ENCODE data around the gene CSTPP1. TPM values are rescaled to one million over a fixed set of nuclear protein-coding genes. Genes with fewer than 3 reads are reported as not detected.

The CSTPP1 gene
- total RNA-seq, 1 experiment from 2014 or later, result 11.3 TPM

DNA sequence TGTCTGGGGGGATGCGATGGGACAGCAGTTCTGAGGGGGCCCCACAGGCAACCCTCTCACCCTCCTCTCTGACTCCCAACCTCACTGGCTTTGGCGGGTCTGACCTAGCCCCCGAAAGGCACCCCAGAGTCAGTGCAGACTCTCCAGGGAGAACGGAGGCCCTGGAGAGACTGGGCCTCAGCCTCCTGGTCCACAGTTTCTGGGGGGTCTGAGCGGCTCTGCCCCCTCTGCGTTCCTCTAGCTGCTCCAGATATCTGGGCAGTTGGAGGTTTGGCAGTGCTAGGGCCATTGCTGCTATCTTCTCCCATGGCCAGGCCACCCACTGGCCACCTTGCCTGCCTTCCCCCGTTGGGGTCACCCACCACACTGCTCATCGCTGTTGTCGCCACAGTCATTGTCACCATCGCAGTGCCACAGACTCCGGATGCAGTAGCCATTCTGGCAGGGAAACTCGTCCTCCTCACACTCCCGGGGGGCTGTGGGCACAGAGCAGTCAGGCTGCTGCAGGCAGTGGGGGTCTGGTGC is 37.0 kb upstream of the CSTPP1 start:
- Histone ChIP-seq H3K4me1 (replicated peaks) (no peaks in the 10 kb centered on the region), H3K4me3 (no peak overlapping the region), H3K36me3 (no peaks in the 10 kb centered on the region), H3K27ac (no peak overlapping the region), H3K9me3 (replicated peaks) (no peaks in the 10 kb centered on the region), H3K27me3 (replicated peaks) (no peaks in the 10 kb centered on the region)
- DNase-seq (ENCODE audit: low read depth in 1 of 2, low spot score in 2 of 2), result no peak

DNA sequence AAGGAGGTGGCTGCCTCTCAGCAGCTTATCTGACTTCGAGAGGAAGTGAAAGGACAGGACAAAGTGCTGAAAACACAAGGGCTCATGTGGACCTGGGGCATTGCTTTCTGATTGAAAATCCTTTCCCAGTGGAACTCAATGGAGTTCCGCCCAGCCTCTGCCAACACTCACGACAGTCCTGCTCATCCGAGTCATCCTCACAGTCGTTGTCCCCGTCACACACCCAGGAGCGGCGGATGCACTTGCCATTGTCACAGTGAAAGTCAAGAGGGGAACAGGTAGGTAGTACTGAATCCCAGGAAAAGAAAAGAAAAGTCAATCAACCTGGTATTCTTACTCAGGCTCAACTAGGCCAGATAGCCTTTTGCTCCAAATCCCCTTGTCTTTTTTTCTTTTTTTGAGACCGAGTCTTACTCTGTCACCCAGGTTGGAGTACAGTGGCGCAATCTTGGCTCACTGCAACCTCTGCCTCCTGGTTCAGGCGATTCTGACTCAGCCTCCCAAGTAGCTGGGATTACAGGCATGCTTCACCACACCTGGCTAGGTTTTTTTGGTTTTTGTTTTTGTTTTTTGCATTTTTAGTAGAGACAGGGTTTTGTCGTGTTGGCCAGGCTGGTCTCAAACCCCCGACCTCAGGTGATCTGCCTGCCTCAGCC is 36.3 kb upstream of the CSTPP1 start:
- Histone ChIP-seq H3K36me3 (no peaks in the 10 kb centered on the region), H3K9me3 (replicated peaks) (no peaks in the 10 kb centered on the region), H3K27ac (no peak overlapping the region), H3K4me1 (replicated peaks) (no peaks in the 10 kb centered on the region), H3K4me3 (no peak overlapping the region), H3K27me3 (replicated peaks) (no peaks in the 10 kb centered on the region)
- DNase-seq (ENCODE audit: low read depth in 1 of 2, low spot score in 2 of 2), result no peak

DNA sequence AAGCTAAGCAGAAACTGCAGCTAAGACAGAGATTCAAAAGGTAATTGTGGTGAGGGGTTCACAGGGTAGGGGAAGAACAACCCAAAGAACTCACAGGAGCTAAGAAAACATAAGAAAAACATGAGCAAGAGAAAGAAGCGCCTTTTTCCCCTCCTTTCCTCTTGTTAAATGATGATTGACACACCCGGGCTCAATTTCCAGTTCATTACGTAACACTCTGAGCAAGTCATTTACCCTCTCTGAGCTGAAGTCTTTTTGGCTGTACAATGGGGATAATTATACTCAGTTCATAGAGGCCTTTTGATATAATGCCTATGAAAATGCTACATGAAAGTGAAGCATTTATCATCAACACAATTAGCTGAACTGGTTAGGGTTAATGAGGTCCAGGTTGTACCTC is 35.4 kb upstream of the CSTPP1 start:
- peaks cover 5% of the 10 kb centered on the region for H3K4me1 ChIP-seq (replicated peaks)
- no peak for DNase-seq (ENCODE audit: low read depth in 1 of 2, low spot score in 2 of 2)
- H3K9me3 ChIP-seq (replicated peaks), result no peaks in the 10 kb centered on the region
- H3K36me3 ChIP-seq, result no peaks in the 10 kb centered on the region
- no peak overlapping the region for H3K4me3 ChIP-seq
- H3K27me3 ChIP-seq (replicated peaks), result no peaks in the 10 kb centered on the region
- H3K27ac ChIP-seq, result no peak overlapping the region

DNA sequence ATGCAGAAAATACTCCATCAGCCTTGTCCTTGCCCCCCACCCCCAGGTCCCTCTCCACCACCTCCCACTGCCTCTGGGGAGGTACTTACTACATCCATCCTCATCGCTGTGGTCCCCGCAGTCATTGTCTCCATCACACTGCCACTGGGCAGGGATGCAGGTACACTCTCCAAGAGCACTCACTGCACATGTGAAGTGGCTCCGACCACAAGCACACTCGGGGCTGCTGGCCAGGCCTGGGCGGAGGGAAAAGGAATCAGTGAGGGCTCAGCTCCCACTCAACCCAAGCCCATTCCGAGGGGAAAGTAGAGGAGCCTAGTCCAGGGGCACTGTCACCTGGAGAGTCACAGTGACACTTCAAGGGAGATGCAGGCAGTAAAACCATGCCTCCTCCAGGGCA is 33.9 kb upstream of the CSTPP1 start:
- Histone ChIP-seq H3K36me3 (no peaks in the 10 kb centered on the region), H3K9me3 (replicated peaks) (no peaks in the 10 kb centered on the region), H3K4me1 (replicated peaks) (peaks cover 15% of the 10 kb centered on the region), H3K27me3 (replicated peaks) (no peaks in the 10 kb centered on the region), H3K27ac (no peak overlapping the region), H3K4me3 (no peak overlapping the region)
- no peak for DNase-seq (ENCODE audit: low read depth in 1 of 2, low spot score in 2 of 2)

DNA sequence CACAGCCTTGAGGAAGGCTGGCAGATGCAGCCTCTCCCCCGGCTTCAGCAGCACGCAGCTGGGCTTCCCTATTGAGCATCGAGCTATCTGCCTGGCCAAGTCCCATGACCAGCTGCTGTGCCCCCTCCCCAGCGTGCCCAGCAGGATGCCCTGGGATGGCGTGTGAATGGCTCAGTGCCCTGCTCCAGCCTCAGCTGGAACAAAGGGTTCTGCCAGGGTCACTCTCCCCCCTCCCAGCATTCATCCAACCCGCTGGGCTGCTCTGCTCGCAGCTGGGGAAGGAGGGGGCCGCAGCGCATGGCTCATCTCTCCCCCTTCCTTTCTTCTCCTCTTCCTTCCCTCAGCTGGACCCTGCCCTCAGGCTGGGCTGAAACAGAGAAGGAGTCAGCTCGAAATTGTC is 32.7 kb upstream of the CSTPP1 start:
- DNase-seq (ENCODE audit: low read depth in 1 of 2, low spot score in 2 of 2), result no peak
- Histone ChIP-seq H3K36me3 (no peaks in the 10 kb centered on the region), H3K27me3 (replicated peaks) (no peaks in the 10 kb centered on the region), H3K4me3 (no peak overlapping the region), H3K27ac (no peak overlapping the region), H3K9me3 (replicated peaks) (no peaks in the 10 kb centered on the region), H3K4me1 (replicated peaks) (peaks cover 15% of the 10 kb centered on the region)

DNA sequence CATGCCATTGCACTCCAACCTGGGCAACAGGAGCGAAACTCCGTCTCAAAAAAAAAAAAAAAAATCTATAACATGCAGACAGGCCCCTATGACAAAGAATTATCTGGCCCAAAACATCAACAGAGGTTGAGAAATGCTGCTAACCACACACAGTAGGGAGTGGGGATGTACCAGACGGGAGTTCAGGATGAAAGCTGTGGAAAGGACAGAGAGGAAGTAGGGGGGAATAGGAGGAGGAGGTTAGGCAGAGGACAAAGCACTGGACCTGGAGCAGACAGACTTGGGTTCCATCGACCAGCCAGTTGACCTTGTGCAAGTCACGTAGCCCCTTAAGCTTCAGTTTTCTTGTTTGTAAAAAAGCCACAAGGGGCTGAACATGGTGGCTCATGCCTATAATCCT is 30.8 kb upstream of the CSTPP1 start:
- Histone ChIP-seq H3K9me3 (replicated peaks) (no peaks in the 10 kb centered on the region), H3K4me1 (replicated peaks) (peaks cover 15% of the 10 kb centered on the region), H3K27ac (no peak overlapping the region), H3K4me3 (no peak overlapping the region), H3K27me3 (replicated peaks) (no peaks in the 10 kb centered on the region; the same call in 1 of the 2 replicates), H3K36me3 (no peaks in the 10 kb centered on the region)
- no peak for DNase-seq (ENCODE audit: low read depth in 1 of 2, low spot score in 2 of 2)

DNA sequence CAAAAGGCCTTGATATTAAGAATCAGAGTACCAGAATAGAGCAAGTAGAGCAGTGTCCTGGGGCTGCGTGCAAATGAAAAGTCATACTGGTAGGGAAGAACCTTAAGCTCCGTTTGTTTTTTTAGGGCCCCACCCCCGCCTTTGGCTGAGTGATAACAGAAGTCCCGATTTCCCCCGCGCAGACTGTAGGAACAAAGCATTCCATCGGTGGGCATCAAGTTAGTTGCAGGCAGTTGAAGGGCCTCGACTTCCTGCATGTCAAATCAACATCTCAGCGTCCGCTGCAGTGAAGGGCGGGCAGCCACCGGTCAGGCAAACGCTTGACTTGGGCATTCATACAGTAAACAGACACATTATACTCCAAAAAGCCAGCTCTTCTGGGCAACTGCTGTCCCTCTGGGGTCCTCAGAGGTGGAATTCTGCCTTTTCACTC is 29.9 kb upstream of the CSTPP1 start:
- peak; percentile 56 to 74 for DNase-seq (ENCODE audit: low read depth in 1 of 2, low spot score in 2 of 2)
- H3K27ac ChIP-seq, result no peak overlapping the region
- H3K36me3 ChIP-seq, result no peaks in the 10 kb centered on the region
- H3K9me3 ChIP-seq (replicated peaks), result no peaks in the 10 kb centered on the region
- H3K4me1 ChIP-seq (replicated peaks), result peaks cover 15% of the 10 kb centered on the region
- H3K27me3 ChIP-seq (replicated peaks), result no peaks in the 10 kb centered on the region; the same call in 1 of the 2 replicates
- H3K4me3 ChIP-seq, result no peak overlapping the region

DNA sequence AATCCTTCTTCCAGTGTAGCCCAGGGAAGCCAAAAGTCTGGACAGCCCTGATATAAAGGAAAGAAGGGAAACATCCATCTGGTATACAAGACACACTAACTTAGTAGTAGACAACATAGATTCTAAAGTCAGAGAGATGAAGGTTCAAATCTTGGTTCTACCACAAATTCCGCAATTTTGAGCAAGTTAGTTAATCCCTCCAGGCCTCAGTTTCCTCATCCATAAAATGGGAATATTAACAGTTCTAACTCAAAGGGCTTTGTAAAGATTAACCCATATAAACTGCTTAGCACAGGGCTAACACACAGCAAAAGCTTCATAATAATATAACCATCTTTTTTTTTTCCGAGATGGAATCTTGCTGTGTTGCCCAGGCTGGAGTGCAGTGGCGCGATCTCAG is 29.0 kb upstream of the CSTPP1 start:
- Histone ChIP-seq H3K9me3 (replicated peaks) (no peaks in the 10 kb centered on the region), H3K36me3 (no peaks in the 10 kb centered on the region), H3K4me3 (no peak overlapping the region), H3K4me1 (replicated peaks) (peaks cover 15% of the 10 kb centered on the region), H3K27me3 (replicated peaks) (no peaks in the 10 kb centered on the region; the same call in 1 of the 2 replicates), H3K27ac (no peak overlapping the region)
- DNase-seq (ENCODE audit: low read depth in 1 of 2, low spot score in 2 of 2), result no peak

DNA sequence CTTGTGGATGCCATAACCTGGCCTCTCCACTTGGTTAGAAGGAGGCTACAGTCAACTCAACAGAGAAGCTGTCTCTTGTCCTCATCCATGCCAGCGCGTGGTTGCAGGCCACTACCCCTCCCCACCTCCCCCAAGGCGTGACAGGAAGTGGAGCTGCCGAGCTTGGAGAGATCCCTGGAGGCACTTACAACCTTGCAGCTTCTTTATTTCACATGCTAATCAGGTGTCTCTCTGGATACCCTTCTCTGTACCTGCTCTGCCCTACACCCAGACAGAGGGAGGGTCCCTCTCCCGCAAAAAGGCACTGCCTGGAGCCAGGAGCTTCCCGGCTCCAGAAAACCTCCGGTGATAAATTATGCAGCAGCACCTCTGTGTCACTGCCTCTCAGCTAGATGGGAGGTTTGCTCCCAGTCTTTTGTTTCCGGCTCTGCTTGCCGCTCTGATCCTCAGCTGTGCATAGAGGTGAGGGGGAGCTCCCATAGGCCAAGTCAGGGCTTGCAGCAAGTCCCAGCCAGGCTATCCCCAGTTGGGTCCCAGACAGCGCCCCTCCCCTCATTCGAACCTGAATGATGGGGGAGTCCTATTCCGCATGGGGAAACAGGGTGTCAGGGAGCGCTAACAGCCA is 23.9 kb upstream of the CSTPP1 start:
- no peak for DNase-seq (ENCODE audit: low read depth in 1 of 2, low spot score in 2 of 2)
- H3K27ac ChIP-seq, result no peak overlapping the region
- H3K4me3 ChIP-seq, result no peak overlapping the region
- H3K9me3 ChIP-seq (replicated peaks), result no peaks in the 10 kb centered on the region
- H3K36me3 ChIP-seq, result no peaks in the 10 kb centered on the region
- peaks cover 15% of the 10 kb centered on the region for H3K4me1 ChIP-seq (replicated peaks)
- H3K27me3 ChIP-seq (replicated peaks), result peaks cover 26% of the 10 kb centered on the region

DNA sequence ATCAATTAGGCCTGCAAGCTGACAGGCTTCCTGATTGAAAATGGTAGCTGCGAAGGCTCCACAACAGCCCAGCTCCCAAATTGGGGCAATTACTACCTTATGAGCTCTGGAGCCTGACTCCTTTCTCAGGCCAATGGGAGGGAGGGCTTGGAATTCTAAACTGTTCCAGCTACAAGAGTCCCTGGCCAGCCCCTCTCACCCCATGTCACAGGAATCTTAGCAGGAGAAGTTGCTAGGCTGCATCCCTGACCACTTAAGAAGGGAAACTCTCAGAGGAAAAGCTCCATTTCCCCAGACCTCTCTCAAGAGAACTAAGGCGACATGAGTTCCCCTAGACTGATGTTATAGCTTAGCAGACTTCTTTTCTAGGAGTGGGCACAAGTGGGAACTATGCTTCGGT is 23.1 kb upstream of the CSTPP1 start:
- 0 out of 2 replicates have a peak, but pooled peaks cover 3% of the 10 kb centered on the region for H3K9me3 ChIP-seq (replicated peaks)

DNA sequence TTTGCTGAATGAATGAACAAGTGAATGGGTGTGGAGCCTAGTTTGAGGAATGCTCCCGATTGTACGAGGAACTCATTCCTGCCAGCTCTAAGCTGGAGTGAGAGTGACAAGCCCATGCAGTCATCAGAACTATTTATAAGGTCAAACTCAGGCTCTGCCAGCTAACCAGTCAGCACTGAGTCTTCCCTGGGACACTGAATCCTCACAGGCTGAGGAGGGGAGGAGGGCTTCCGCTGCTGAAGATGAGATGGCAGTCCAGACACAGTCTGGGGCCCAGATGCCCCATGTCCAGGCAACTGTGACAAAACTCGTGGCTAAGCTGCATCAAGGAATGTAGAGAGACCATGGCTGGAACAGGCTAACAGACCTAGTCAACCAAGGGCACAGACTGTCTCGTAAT is 22.2 kb upstream of the CSTPP1 start:
- peaks cover 32% of the 10 kb centered on the region for H3K27me3 ChIP-seq (replicated peaks)
- H3K27ac ChIP-seq, result no peak overlapping the region
- 0 out of 2 replicates have a peak, but pooled peaks cover 3% of the 10 kb centered on the region for H3K9me3 ChIP-seq (replicated peaks)
- DNase-seq (ENCODE audit: low read depth in 1 of 2, low spot score in 2 of 2), result no peak
- H3K36me3 ChIP-seq, result no peaks in the 10 kb centered on the region
- H3K4me1 ChIP-seq (replicated peaks), result peaks cover 23% of the 10 kb centered on the region
- H3K4me3 ChIP-seq, result no peak overlapping the region

More for the DNA sequence above, 23.1 kb upstream of the CSTPP1 start:
- no peak for DNase-seq (ENCODE audit: low read depth in 1 of 2, low spot score in 2 of 2)
- Histone ChIP-seq H3K4me3 (no peak overlapping the region), H3K27ac (no peak overlapping the region), H3K36me3 (no peaks in the 10 kb centered on the region), H3K27me3 (replicated peaks) (peaks cover 32% of the 10 kb centered on the region), H3K4me1 (replicated peaks) (peaks cover 22% of the 10 kb centered on the region)

DNA sequence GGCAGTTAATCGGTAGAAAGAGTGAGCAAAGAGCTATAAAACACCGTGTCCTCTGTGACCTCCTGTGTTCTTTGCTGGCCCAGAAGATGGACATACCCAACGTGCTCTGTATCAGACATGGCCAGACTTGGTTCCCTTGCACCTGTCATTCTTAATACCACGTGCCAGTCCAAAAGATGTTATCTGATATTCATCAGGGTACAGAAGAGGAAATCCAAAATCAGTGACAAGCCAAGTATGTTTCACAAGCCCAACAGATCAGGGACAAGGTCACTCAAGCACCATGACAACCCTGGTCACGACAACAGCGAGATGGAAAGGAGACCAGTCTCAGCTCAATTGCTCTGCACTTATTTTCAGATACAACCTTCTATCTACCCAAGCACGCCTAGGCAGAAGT is 21.7 kb upstream of the CSTPP1 start:
- Histone ChIP-seq H3K9me3 (replicated peaks) (0 out of 2 replicates have a peak, but pooled peaks cover 5% of the 10 kb centered on the region), H3K4me3 (no peak overlapping the region), H3K27me3 (replicated peaks) (peaks cover 32% of the 10 kb centered on the region), H3K27ac (no peak overlapping the region), H3K36me3 (no peaks in the 10 kb centered on the region), H3K4me1 (replicated peaks) (peaks cover 28% of the 10 kb centered on the region)
- no peak for DNase-seq (ENCODE audit: low read depth in 1 of 2, low spot score in 2 of 2)

DNA sequence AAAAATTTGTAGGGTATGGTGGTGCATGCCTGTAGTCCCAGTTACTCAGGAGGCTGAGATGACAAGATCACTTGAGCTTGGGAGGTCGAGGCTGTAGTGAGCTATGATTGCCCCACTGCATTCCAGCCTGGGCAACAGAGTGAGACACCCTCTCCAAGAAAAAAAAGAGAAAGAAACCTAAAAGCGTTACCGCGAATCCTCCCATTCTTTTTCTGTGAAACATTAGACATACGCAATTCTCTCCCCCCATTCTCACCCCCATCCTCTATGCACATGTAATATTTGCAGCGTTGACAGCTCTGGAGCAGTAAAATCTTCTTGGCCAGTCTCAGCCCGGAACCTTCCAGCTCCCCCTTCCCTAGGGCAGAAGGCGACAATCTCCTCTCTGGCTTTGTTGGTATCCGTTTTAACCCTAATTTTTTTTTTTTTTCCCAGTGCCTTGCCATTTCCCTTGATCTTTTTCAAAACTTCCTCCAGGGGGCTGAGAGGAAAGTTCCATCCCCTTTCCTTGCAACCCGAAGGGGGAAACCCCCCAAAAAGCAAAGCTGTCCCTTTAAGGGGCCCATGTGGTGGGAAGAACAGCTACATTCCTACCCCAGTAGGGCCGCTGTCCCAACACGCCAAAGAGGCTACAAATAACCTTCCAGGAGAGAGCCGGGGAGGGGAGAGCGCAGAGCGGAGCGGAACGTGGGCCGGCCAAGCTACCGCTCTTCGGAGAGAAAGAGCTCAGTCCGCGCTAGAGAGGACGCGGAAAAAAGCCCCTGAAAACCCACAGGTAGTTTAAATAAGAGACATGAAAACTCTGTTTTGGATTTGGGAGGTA is 20.1 kb upstream of the CSTPP1 start:
- Histone ChIP-seq H3K27ac (no peak overlapping the region), H3K4me3 (peak overlapping the region; percentile 48)
- peak; percentile 52 to 57 for DNase-seq (ENCODE audit: low read depth in 1 of 2, low spot score in 2 of 2)

More for the DNA sequence above, 20.1 kb upstream of the CSTPP1 start:
- H3K36me3 ChIP-seq, result no peaks in the 10 kb centered on the region
- peaks cover 43% of the 10 kb centered on the region for H3K4me1 ChIP-seq (replicated peaks)
- H3K9me3 ChIP-seq (replicated peaks), result 0 out of 2 replicates have a peak, but pooled peaks cover 5% of the 10 kb centered on the region
- peaks cover 32% of the 10 kb centered on the region for H3K27me3 ChIP-seq (replicated peaks)
